HG03066 (cell line): ENCODE data around the gene EIF3I.

Experiments used
- ATAC-seq: cut with Tn5 transposase; IDR thresholded peaks from one replicate; pipeline ENCODE4 v1.9.1; 2021; ENCODE audit warnings: low read depth; ENCODE audit not compliant: unreplicated experiment

Gene EIF3I

GRCh38 chr1:32221980-32222755 is at the start of gene EIF3I, which contains the start of gene TMEM234:
Gene EIF3I (plus strand): TSS chr1:32222407. CDS start chr1:32222442, 35 bp downstream.
Gene TMEM234 (minus strand): TSS chr1:32222353. CDS start chr1:32222322, 31 bp downstream.
- ATAC-seq = peak; percentile 97

- no peak for ATAC-seq
Measured at GRCh38 chr1:32172621-32173245, 49.5 kb upstream of the EIF3I start.

DNA sequence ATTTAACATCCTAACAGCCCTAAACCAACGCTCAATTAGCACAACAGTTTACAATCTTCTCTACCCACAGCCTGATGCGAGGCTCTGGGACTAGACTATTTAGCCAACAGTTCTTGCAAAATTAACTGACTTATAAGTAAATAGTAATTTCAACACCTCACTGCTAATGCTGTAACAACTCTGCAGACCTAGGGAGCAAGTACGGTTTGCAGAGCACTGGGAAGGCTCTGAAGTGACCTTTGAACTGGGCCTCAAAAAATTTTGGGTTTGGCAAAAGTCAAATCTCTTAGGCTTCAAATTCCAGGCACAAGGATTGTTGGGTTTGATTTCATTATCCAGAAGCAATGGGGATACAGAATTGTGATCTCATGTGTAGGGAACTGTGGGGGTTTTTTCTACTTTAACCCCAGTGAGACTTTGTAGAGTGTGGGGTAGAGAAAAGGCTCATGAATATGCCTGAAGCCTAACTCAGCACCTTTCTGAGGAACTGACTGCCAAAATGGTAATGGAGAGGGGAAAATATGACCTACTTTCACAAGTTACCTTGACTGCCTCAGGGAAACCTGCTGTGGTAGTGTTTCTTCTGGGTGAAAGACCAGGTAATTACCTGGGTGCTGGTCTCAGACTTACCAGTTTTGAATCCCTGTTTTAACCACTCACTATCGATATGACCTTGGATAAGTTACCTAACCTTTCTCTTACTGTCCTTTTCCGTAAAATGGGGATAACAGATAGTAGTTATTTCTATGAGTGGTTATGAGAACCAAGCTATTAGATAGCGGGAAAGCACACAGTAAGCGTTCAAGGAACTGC is 43.6 kb upstream of the EIF3I start:
- no peak for ATAC-seq

GRCh38 chr1:32179193-32179442 is 43.1 kb upstream of the EIF3I start:
- ATAC-seq = no peak

DNA sequence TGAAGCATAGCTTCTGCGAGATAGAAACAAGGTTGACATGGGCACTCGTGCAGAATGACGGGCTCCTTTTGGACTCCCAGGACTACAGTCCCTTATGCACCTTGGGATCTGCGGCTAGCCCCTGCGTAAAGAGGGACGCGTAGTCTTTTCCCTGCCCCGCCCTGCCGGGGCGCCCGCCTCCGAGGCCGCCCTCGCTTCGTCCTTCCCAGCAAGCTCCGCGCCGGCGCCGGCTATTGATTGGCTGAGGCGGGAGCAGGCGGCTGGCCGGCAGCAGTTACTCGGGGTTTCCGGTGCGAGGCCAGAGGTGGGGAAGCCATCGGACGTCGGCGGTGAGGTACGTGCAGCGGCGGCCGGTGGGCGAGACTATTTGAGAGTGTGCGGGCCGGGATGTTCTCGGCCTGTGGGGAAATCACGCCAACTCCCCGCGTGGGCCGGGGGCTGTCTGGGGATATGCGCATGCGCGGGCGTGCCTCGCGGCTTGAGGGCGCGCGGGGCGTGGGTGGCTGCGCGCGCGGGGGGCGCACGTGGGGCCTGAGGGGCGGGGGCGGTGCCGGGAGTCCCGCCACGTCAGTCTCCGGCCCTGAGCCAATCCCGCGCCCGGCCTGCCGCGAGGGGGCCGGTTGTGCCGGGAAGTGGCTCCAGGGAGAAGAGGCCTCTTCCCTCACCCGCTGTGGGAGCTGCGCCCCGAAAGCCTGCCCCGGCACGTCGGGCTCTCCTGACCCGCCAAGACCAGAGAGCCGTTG is 42.6 kb upstream of the EIF3I start, which contains the start of gene TXLNA:
Gene TXLNA (plus strand): TSS at position 233 of the 743 bp plus-strand sequence. CDS start 671 bp downstream, outside the sequence.
- ATAC-seq = peak; percentile 86

- ATAC-seq = no peak
Measured at GRCh38 chr1:32180186-32181060, 41.8 kb upstream of the EIF3I start.

GRCh38 chr1:32181065-32181464 is 41.1 kb upstream of the EIF3I start:
- no peak for ATAC-seq

DNA sequence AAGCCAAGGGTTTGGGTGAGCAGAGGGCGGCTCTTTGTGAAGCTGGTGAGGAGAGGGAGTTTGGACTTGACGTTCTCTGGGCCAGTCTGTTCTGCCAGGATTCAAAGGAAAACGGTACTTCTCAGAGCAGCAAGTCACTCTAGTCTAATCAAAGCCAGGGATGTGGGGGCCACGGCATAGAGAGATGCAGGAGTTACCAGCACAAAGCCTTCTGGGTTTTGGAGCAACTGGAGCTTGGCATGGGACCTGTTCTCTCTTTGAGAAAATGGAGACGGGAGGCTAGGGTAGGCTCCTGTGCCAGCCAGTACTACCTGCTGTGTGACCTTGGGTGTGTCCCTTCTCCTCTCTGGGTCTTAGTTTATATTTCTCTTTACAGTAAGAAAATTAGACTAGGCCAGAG is 40.6 kb upstream of the EIF3I start:
- ATAC-seq = no peak

DNA sequence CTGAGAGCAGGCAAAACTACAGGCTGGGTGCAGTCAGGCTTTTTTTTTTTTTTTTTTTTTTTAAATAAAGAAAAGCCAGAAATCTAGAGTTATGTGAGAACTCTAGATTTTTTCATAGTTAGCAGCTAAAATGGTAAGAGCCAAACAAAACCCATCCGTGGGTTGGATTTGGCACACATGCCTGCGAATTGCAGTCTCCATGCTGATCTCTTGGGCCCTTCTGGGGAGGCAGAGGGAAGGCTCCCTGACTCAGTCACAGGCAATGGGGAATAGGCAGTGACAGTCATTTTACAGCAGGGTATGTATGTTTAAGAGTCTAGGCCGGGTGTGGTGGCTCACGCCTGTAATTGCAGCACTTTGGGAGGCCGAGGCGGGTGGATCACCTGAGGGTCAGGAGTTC is 40.1 kb upstream of the EIF3I start:
- no peak for ATAC-seq

DNA sequence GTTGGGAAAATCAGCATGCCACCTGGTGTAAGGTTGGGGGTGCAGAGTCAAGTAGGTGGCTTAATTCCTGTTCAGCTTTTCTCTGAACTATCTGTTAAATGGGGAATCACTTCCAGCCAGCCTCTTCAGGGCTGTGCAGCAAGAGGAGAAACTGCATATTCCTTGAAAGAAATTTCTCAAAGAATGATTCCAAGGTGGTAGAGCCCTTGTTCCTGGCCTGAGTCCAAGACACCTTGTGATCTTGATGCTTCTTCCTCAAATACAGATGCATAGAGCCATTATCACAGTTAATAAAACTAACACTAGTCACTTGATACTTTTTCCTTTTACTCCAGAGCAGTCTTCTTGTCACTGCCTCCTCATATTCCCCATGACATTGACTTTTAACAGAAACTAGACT is 37.6 kb upstream of the EIF3I start:
- no peak for ATAC-seq

DNA sequence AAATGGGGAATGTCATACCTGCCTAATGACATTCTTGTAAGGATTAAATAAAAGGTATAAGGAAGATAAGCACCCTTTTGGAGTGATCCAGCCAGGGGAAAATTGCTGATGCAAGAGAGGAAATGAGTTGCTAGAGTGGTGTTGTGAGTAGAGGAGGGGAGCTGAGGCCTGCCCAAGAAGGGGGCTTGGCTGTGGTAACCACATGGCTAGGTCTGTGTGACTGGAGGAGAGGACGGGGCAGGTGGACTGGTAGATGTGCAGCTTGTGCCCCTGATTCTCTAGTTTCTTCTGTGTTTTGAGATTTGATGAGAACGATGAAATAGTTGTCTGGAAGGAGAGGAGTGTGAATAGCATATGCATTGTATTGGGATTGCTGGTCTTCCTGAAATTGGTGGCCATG is 36.1 kb upstream of the EIF3I start:
- ATAC-seq = no peak

DNA sequence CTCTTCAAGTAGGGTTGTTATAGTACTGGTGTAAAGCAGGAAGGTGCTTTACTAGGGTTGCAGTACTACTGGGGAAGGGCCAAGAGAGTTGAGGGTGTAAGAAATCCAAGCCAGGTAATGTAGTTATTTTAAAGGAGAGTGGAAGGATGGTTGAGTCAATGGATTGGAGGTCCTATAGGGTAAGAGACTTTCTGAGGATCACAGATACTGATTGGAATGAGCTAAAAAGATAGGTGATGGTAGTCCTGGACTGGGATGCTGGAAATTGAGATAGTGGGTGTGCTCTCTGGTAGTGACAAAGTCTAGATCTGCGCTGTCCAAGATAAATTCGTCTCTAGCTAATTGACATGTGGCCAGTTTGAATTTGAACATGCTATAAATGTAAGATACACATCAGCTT is 35.7 kb upstream of the EIF3I start:
- no peak for ATAC-seq

DNA sequence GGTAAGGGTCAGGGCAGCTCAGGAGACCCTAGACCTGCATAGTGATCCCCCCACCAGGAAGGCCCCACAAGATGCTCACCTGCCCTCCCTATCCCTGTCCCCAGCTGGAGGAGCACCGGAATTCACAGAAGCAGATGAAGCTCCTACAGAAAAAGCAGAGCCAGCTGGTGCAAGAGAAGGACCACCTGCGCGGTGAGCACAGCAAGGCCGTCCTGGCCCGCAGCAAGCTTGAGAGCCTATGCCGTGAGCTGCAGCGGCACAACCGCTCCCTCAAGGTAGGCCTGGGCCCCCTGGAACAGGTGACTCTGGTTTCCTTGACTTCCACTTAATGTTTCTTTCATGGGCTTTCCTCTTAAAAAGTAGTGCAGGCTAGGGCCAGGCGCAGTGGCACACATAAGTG is 34.4 kb upstream of the EIF3I start:
- ATAC-seq = no peak

- ATAC-seq = no peak
Measured at GRCh38 chr1:32192220-32192948, 29.8 kb upstream of the EIF3I start.

DNA sequence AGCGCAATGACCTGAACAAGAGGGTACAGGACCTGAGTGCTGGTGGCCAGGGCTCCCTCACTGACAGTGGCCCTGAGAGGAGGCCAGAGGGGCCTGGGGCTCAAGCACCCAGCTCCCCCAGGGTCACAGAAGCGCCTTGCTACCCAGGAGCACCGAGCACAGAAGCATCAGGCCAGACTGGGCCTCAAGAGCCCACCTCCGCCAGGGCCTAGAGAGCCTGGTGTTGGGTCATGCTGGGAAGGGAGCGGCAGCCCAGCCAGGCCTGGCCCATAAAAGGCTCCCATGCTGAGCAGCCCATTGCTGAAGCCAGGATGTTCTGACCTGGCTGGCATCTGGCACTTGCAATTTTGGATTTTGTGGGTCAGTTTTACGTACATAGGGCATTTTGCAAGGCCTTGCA is 27.2 kb upstream of the EIF3I start:
- no peak for ATAC-seq

DNA sequence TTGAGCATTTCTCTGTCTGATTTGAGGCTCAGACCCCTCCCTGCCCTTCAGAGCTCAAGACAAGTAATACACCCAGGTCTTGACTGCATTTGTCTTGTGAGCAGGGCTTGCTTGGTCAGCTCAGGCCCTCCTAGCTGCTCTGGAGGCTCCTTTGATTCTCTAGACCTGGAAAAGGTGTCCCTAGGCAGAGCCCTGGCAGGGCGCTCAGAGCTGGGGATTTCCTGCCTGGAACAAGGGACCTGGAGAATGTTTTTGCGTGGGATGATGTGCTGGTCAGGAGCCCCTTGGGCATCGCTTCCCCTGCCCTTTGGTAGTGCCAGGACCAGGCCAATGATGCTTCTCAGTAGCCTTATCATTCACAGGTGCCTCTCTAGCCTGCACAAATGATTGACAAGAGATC is 26.7 kb upstream of the EIF3I start:
- no peak for ATAC-seq

- no peak for ATAC-seq
Measured at GRCh38 chr1:32195972-32196823, 26.0 kb upstream of the EIF3I start.

- no peak for ATAC-seq
Measured at GRCh38 chr1:32197074-32197473, 25.1 kb upstream of the EIF3I start.
